Spleen (tissue), 11 donors: ENCODE data around the gene PACSIN3. TPM values are rescaled to one million over a fixed set of nuclear protein-coding genes. Genes with fewer than 3 reads are reported as not detected.
A peak's percentile ranks its signal among the peaks of the same experiment; 100 is the strongest.

ENCODE experiments used
- DNase-seq: peaks from one replicate; pipeline ENCODE4 v3.0.0-alpha.2; 2020
- H3K27ac ChIP-seq, 8 donors: fragments of 200-600 bp; sonication (generic) in 7 of 8; 1 replicate in 4 of 8; 2 replicates in 4 of 8; pipeline versions ENCODE4 v1.5.0 to v1.8.0; 2016 to 2021; ENCODE audit warnings: inconsistent platforms in 4 of 8, mild to moderate bottlenecking in 4 of 8, moderate library complexity in 1 of 8
- H3K27me3 ChIP-seq, 7 donors: fragments of 200-600 bp; sonication (generic) in 6 of 7; replicated peaks in 1 of 7; 1 replicate in 4 of 7; 2 replicates in 3 of 7; pipeline versions ENCODE4 v1.5.0 to v1.8.0; 2016 to 2021; ENCODE audit warnings: inconsistent platforms in 3 of 7, mild to moderate bottlenecking in 1 of 7
- H3K36me3 ChIP-seq, 6 donors: fragments of 200-600 bp; sonication (generic) in 5 of 6; 1 replicate in 4 of 6; 2 replicates in 2 of 6; pipeline versions ENCODE4 v1.5.0 to v1.8.0; 2016 to 2021; ENCODE audit warnings: inconsistent platforms in 2 of 6
- H3K4me1 ChIP-seq, 6 donors: fragments of 200-600 bp; sonication (generic) in 5 of 6; 1 replicate in 3 of 6; 2 replicates in 3 of 6; pipeline versions ENCODE4 v1.5.0 to v1.8.0; 2016 to 2021; ENCODE audit warnings: inconsistent platforms in 3 of 6
- H3K4me3 ChIP-seq, 8 donors: fragments of 200-600 bp; sonication (generic) in 7 of 8; 1 replicate in 4 of 8; 2 replicates in 4 of 8; pipeline versions ENCODE4 v1.5.0 to v1.8.0; 2016 to 2021; ENCODE audit warnings: inconsistent platforms in 4 of 8, mild to moderate bottlenecking in 4 of 8, moderate library complexity in 2 of 8
- H3K9me3 ChIP-seq, 8 donors: fragments of 200-600 bp; sonication (generic) in 7 of 8; 1 replicate in 4 of 8; 2 replicates in 4 of 8; pipeline versions ENCODE4 v1.5.0 to v1.8.0; 2016 to 2021; ENCODE audit warnings: inconsistent platforms in 4 of 8
- POLR2A ChIP-seq, 3 donors: fragments of 450-650 bp; IDR thresholded peaks; one replicate each; pipeline ENCODE4 v1.5.1; 2017; ENCODE audit warnings: antibody characterized with exemption in 3 of 3, mild to moderate bottlenecking in 1 of 3
- POLR2AphosphoS5 ChIP-seq, 3 donors: sonication (generic); formaldehyde crosslinking; IDR thresholded peaks; one replicate each; pipeline ENCODE4 v1.5.1; 2017; ENCODE audit warnings: antibody characterized with exemption in 3 of 3
- WGBS, 5 donors: extraction: QIAGEN DNeasy Blood & Tissue Kit in 3 of 5; methylation state at CpG; one replicate each; pipeline versions ENCODE4 v1.1.5 to v1.1.7; 2013 to 2018; 5-methylcytosine and 5-hydroxymethylcytosine counted together
- intact Hi-C: fragments of 100-400 bp; cut with DNase I; formaldehyde crosslinking; loops from one replicate; pipeline ENCODE4 v1.15.0; 2023; ENCODE audit warnings: low total_unique reads
- polyA plus RNA-seq, 3 donors: library from polyadenylated mRNA; stranded (reverse); fragments of 200-250 nt; gene quantifications; one replicate each; pipeline ENCODE4 v1.2.1, GENCODE V29; 2013
- total RNA-seq, 7 donors: library from RNA; depleted of rRNA in 3 of 7; stranded (reverse); fragments of >200 nt in 3 of 7; fragmentation: NEBNext Ultra II Directional in 4 of 7; extraction: Animal tissue kit (Norgen Biotek cat#: 25700) in 4 of 7; gene quantifications; one replicate each; pipeline versions ENCODE4 v1.1.0 to v1.2.1, GENCODE V29; 2016 to 2021
- TF ChIP-seq, protein P1 (sequence below), 11 experiments: fragments of 200-600 bp in 7 of 11; fragments of 450-650 bp in 4 of 11; sonication (generic) in 4 of 11; IDR thresholded peaks in 8 of 11; conservative IDR thresholded peaks in 3 of 11; 1 replicate in 7 of 11; 2 replicates in 4 of 11; pipeline versions ENCODE4 v1.4.0 to v1.8.0; 2016 to 2021; ENCODE audit warnings: antibody characterized with exemption in 11 of 11, inconsistent platforms in 4 of 11, mild to moderate bottlenecking in 1 of 11
- donor health status: healthy with polysubstance abuse.
- donor health status: DM: no; HTN: no; CAD: no; lungs with moderate emphysema.
- donor health status: DM: no; HTN: no; CAD: no.
- donor health status: Bipolar disorder and iron deficiency.
- donor health status: healthy.
- donor health status: DM: no; HTN: no; CAD: no.
- donor health status: DM: yes; HTN: yes; CAD: no.

The PACSIN3 gene
- total and polyA plus RNA-seq, 10 donors: 1.2 to 13.0 (median 3.1) TPM

- intact Hi-C loops: no loop called here
- DNase-seq: peak; percentile 82
Observed at GRCh38 chr11:47178737-47179654, 7.2 kb downstream of the PACSIN3 start.

GRCh38 chr11:47178316-47178715, 7.9 kb downstream of the PACSIN3 start:
- Histone ChIP-seq H3K4me3 (no peak overlapping the region), H3K27me3 (peaks cover 0 to 12% (median 0%) of the 10 kb centered on the region in 7 donors), H3K27ac (peak overlapping the region in 7 of 8 donors; percentile 84 to 100 (median 98)), H3K36me3 (peaks cover 0 to 38% (median 16%) of the 10 kb centered on the region in 6 donors), H3K9me3 (no peaks in the 10 kb centered on the region), H3K4me1 (peaks cover 22 to 56% (median 38%) of the 10 kb centered on the region in 6 donors)
- intact Hi-C loops: no loop called here
- DNase-seq: peak; percentile 79
- 83 to 93% (median 92%) methylated on average over 7 to 11 of the region's 11 CpGs for WGBS, 5 donors
- TF ChIP-seq POLR2A (IDR thresholded peaks at IDR 0.05): no peak
- TF ChIP-seq, protein P1, sequence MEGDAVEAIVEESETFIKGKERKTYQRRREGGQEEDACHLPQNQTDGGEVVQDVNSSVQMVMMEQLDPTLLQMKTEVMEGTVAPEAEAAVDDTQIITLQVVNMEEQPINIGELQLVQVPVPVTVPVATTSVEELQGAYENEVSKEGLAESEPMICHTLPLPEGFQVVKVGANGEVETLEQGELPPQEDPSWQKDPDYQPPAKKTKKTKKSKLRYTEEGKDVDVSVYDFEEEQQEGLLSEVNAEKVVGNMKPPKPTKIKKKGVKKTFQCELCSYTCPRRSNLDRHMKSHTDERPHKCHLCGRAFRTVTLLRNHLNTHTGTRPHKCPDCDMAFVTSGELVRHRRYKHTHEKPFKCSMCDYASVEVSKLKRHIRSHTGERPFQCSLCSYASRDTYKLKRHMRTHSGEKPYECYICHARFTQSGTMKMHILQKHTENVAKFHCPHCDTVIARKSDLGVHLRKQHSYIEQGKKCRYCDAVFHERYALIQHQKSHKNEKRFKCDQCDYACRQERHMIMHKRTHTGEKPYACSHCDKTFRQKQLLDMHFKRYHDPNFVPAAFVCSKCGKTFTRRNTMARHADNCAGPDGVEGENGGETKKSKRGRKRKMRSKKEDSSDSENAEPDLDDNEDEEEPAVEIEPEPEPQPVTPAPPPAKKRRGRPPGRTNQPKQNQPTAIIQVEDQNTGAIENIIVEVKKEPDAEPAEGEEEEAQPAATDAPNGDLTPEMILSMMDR (IDR thresholded peaks at IDR 0.05 in 8 of 11, conservative IDR thresholded peaks at IDR 0.05 in 3 of 11): no peak
- TF ChIP-seq POLR2AphosphoS5 (IDR thresholded peaks at IDR 0.05): no peak

More at GRCh38 chr11:47178737-47179654, 7.2 kb downstream of the PACSIN3 start:
- Histone ChIP-seq H3K27me3 (peaks cover 0 to 19% (median 0%) of the 10 kb centered on the region in 7 donors), H3K36me3 (peaks cover 0 to 31% (median 10%) of the 10 kb centered on the region in 6 donors), H3K4me3 (no peak overlapping the region), H3K4me1 (peaks cover 22 to 49% (median 34%) of the 10 kb centered on the region in 6 donors), H3K9me3 (no peaks in the 10 kb centered on the region), H3K27ac (peak overlapping the region in 6 of 8 donors; percentile 96 to 100 (median 98))
- 92 to 96% (median 94%) methylated on average over 22 to 23 of the region's 23 CpGs for WGBS, 5 donors
- TF ChIP-seq POLR2AphosphoS5 (IDR thresholded peaks at IDR 0.05) (no peak), POLR2A (IDR thresholded peaks at IDR 0.05) (no peak)
- TF ChIP-seq, protein P1 (IDR thresholded peaks at IDR 0.05 in 8 of 11, conservative IDR thresholded peaks at IDR 0.05 in 3 of 11): no peak

DNA sequence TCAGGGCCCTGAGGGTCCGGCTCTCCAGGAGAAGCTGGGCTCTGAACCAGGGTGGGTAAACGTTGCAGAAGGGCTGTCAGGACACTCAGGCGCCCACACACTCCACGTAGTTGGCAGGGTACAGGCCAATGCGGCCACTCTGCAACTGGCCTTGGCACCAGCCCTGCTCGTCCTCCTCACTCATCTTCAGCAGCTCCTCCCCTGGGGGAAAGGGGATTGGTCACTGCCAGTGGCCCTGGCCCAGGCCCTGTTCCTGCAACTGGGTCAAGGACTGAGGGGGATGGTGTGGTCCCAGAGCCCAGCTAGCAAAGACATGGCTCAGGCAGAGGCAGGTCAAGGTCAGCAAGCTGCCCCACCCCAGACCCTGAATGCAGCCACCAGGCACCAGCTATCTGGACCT, 8.4 kb downstream of the PACSIN3 start:
- DNase-seq: peak; percentile 89
- peaks cover 22 to 61% (median 43%) of the 10 kb centered on the region in 6 donors for H3K4me1 ChIP-seq
- H3K4me3 ChIP-seq: peak overlapping the region in 5 of 8 donors; percentile 76 to 99 (median 98)
- no peak for TF ChIP-seq POLR2AphosphoS5 (IDR thresholded peaks at IDR 0.05)
- TF ChIP-seq, protein P1 (IDR thresholded peaks at IDR 0.05 in 8 of 11, conservative IDR thresholded peaks at IDR 0.05 in 3 of 11): no peak
- no peak for TF ChIP-seq POLR2A (IDR thresholded peaks at IDR 0.05)
- peaks cover 0 to 43% (median 21%) of the 10 kb centered on the region in 6 donors for H3K36me3 ChIP-seq
- intact Hi-C loops: no loop called here
- peak overlapping the region; percentile 84 to 100 (median 98) for H3K27ac ChIP-seq
- WGBS, 5 donors: 51 to 60% (median 59%) methylated on average over 4 to 6 of the region's 6 CpGs
- H3K9me3 ChIP-seq: no peaks in the 10 kb centered on the region
- peaks cover 0 to 8% (median 0%) of the 10 kb centered on the region in 7 donors for H3K27me3 ChIP-seq
